GM23248 (cell line): ENCODE results near the gene RIPK3. TPM values are rescaled to one million over a fixed set of nuclear protein-coding genes. Genes with fewer than 3 reads are reported as not detected.
A peak's percentile ranks its signal among the peaks of the same experiment; 100 is the strongest.

Source experiments
- DNase-seq: peaks from one replicate; pipeline ENCODE4 v3.0.0-alpha.2; 2015
- H2AFZ ChIP-seq: fragments of 200-600 bp; sonication (generic); 2 replicates; pipeline ENCODE4 v1.6.1; 2016; ENCODE audit warnings: antibody characterized with exemption
- H3F3A ChIP-seq: fragments of 200-600 bp; sonication (generic); 2 replicates; pipeline ENCODE4 v1.6.1; 2016; ENCODE audit warnings: mild to moderate bottlenecking, antibody characterized with exemption, mixed run types; ENCODE audit not compliant: insufficient read depth
- H3K27ac ChIP-seq: fragments of 200-600 bp; sonication (generic); 2 replicates; pipeline ENCODE4 v1.5.1; 2016; ENCODE audit warnings: mild to moderate bottlenecking
- H3K27me3 ChIP-seq: fragments of 200-600 bp; sonication (generic); replicated peaks from 2 replicates; pipeline ENCODE4 v1.6.1; 2016; ENCODE audit warnings: mild to moderate bottlenecking; ENCODE audit not compliant: insufficient read depth
- H3K36me3 ChIP-seq: fragments of 200-600 bp; sonication (generic); 2 replicates; pipeline ENCODE4 v1.6.1; 2016; ENCODE audit warnings: low read depth, mild to moderate bottlenecking
- H3K4me1 ChIP-seq: fragments of 200-600 bp; sonication (generic); 2 replicates; pipeline ENCODE4 v1.6.1; 2016; ENCODE audit warnings: mild to moderate bottlenecking; ENCODE audit not compliant: insufficient read depth
- H3K4me2 ChIP-seq: fragments of 200-600 bp; sonication (generic); one replicate; pipeline ENCODE4 v1.6.1; 2016; ENCODE audit warnings: mild to moderate bottlenecking; ENCODE audit not compliant: unreplicated experiment
- H3K4me3 ChIP-seq: fragments of 200-600 bp; sonication (generic); 2 replicates; pipeline ENCODE4 v1.5.1; 2016; ENCODE audit warnings: mild to moderate bottlenecking
- H3K79me2 ChIP-seq: fragments of 200-600 bp; sonication (generic); 2 replicates; pipeline ENCODE4 v1.6.1; 2016; ENCODE audit warnings: mild to moderate bottlenecking; ENCODE audit not compliant: insufficient read depth
- H3K9ac ChIP-seq: fragments of 200-600 bp; sonication (generic); 2 replicates; pipeline ENCODE4 v1.6.1; 2016; ENCODE audit warnings: mild to moderate bottlenecking
- H3K9me2 ChIP-seq: fragments of 200-600 bp; sonication (generic); 2 replicates; pipeline ENCODE4 v1.6.1; 2016; ENCODE audit warnings: mixed run types, mild to moderate bottlenecking, moderate library complexity; ENCODE audit not compliant: insufficient read depth
- H3K9me3 ChIP-seq: fragments of 200-600 bp; sonication (generic); one replicate; pipeline ENCODE4 v1.6.1; 2017; ENCODE audit warnings: low read depth
- H4K20me1 ChIP-seq: fragments of 200-600 bp; sonication (generic); 2 replicates; pipeline ENCODE4 v1.6.0; 2016; ENCODE audit not compliant: insufficient read depth
- EZH2 ChIP-seq: fragments of 200-600 bp; sonication (generic); IDR thresholded peaks from 2 replicates; pipeline ENCODE4 v1.6.1; 2018; ENCODE audit warnings: antibody characterized with exemption, mild to moderate bottlenecking; ENCODE audit not compliant: insufficient read depth, poor library complexity, severe bottlenecking
- EZH2phosphoT487 ChIP-seq: fragments of 200-600 bp; sonication (generic); IDR thresholded peaks from 2 replicates; pipeline ENCODE4 v1.6.1; 2018; ENCODE audit warnings: antibody characterized with exemption, moderate library complexity, mild to moderate bottlenecking, low read depth; ENCODE audit not compliant: insufficient read depth
- WGBS, 2 experiments: methylation state at CpG; one replicate each; pipeline ENCODE4 v1.1.6; 2015 to 2017; ENCODE audit warnings: low lambda C conversion rate in 2 of 2, low coverage in 1 of 2; ENCODE audit errors: missing lambda C conversion rate in 2 of 2; 5-methylcytosine and 5-hydroxymethylcytosine counted together
- in situ Hi-C: fragments of 300-500 bp; cut with MboI; formaldehyde crosslinking; loops from 2 replicates; pipeline ENCODE4 v1.15.0; 2020
- polyA plus RNA-seq: library from polyadenylated mRNA; unstranded; fragments of >200 nt; fragmentation: Nextera tagmentation; extraction: Ambion mirVana; gene quantifications from 2 replicates; pipeline ENCODE4 v1.2.1, GENCODE V29; 2016
- total RNA-seq: library from RNA; depleted of rRNA; stranded (reverse); fragments of >200 nt; shearing (Covaris generic); gene quantifications from 2 replicates; pipeline ENCODE4 v1.2.3, GENCODE V29; 2014

Gene RIPK3
- total and polyA plus RNA-seq, 2 experiments from 2014 or later: 2.2 to 5.1 TPM

GRCh38 chr14:24298892-24299254 lies 40.9 kb downstream of the RIPK3 start:
- H3K27ac ChIP-seq: peak overlapping the region; percentile 86
- peak overlapping the region; percentile 95 for H3K9ac ChIP-seq
- peaks cover 17% of the 10 kb centered on the region; the same call in 1 of the 2 replicates for H3K36me3 ChIP-seq
- in situ Hi-C loops: loop anchor here (10.0 kb wide), 1 partner anchor 54 kb away; the partner anchor contains the start of gene TINF2
- peak overlapping the region; percentile 97 for H2AFZ ChIP-seq
- H3K9me3 ChIP-seq: no peaks in the 10 kb centered on the region
- peaks cover 23% of the 10 kb centered on the region; the same call in 1 of the 2 replicates for H3F3A ChIP-seq
- peak; percentile 94 for DNase-seq
- peaks cover 26% of the 10 kb centered on the region for H3K79me2 ChIP-seq
- peaks cover 17% of the 10 kb centered on the region for H3K4me1 ChIP-seq
- whole genome bisulfite sequencing, 2 experiments: 35 to 37% methylated on average over 7 of the region's 7 CpGs
- no peaks in the 10 kb centered on the region for H3K27me3 ChIP-seq
- H3K4me2 ChIP-seq: peak overlapping the region; percentile 94
- H3K9me2 ChIP-seq: no peaks in the 10 kb centered on the region
- TF ChIP-seq EZH2: no peak
- no peak for TF ChIP-seq EZH2phosphoT487
- peak overlapping the region; percentile 95 for H3K4me3 ChIP-seq
- H4K20me1 ChIP-seq: no peaks in the 10 kb centered on the region

- Histone ChIP-seq H3K27ac (no peak overlapping the region), H3K4me2 (no peak overlapping the region), H3K9me2 (no peaks in the 10 kb centered on the region), H3K4me3 (no peak overlapping the region), H3F3A (peaks cover 23% of the 10 kb centered on the region; the same call in 1 of the 2 replicates), H4K20me1 (no peaks in the 10 kb centered on the region), H3K9ac (no peak overlapping the region), H3K27me3 (no peaks in the 10 kb centered on the region), H3K4me1 (peaks cover 17% of the 10 kb centered on the region), H2AFZ (no peak overlapping the region), H3K9me3 (no peaks in the 10 kb centered on the region), H3K36me3 (peaks cover 6% of the 10 kb centered on the region; the same call in 1 of the 2 replicates), H3K79me2 (peaks cover 26% of the 10 kb centered on the region)
- WGBS, 2 experiments: 45 to 51% methylated on average over 5 of the region's 5 CpGs
- DNase-seq: peak; percentile 38
- no peak for TF ChIP-seq EZH2
- no peak for TF ChIP-seq EZH2phosphoT487
- in situ Hi-C loops: loop anchor here (10.0 kb wide), 1 partner anchor 53 kb away; the partner anchor contains the start of gene TINF2
Observed at GRCh38 chr14:24297190-24297964, 42.4 kb downstream of the RIPK3 start.

DNA sequence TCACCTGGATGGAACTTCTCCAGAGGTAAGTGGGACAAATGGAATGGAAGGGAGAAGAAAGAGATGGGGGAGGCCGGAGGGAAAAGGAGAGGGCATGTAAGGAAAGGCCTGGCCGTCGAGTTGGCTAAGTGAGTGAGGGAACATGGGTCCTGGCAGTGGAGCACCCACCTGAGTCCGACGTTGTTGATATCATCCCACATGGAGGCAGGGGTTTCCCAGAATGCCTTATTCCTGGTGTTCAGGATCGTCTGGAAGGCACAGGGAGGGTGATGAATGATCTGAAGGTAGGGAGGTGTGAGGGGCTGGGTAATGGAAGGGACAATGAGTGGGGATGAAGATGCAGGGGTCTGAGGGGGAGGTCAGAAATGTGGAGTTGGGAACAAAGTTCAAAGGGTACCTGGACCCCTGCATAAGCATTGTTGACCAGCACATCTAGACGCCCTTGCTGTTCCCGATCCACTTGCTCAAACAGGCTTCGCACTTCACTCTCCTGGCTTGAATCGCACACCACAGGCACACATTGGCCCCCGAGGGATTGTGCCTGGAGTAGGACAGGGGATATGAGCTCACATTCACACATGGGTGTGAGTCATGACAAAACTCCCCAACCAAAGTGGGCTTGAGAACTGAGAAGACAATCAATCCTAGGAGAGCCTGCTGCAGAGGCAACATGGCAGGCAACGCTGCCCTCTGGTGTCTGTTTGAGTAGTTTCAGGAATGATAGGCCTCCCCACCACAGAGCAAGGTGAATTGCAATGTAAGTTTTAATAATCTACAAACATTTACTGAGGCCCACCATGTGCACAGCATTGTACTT lies 43.2 kb downstream of the RIPK3 start:
- Histone ChIP-seq H3K9ac (peak overlapping the region; percentile 19; the same call in 1 of the 2 replicates), H3K36me3 (peaks cover 2% of the 10 kb centered on the region; the same call in 1 of the 2 replicates), H3K79me2 (peaks cover 18% of the 10 kb centered on the region), H3K9me3 (no peaks in the 10 kb centered on the region), H3K27me3 (no peaks in the 10 kb centered on the region), H3K9me2 (no peaks in the 10 kb centered on the region), H3F3A (peaks cover 23% of the 10 kb centered on the region; the same call in 1 of the 2 replicates), H3K4me2 (no peak overlapping the region), H4K20me1 (no peaks in the 10 kb centered on the region), H3K4me1 (peaks cover 17% of the 10 kb centered on the region), H2AFZ (peak overlapping the region; percentile 51; the same call in 1 of the 2 replicates), H3K27ac (peak overlapping the region; percentile 38; the same call in 1 of the 2 replicates), H3K4me3 (no peak overlapping the region)
- TF ChIP-seq EZH2phosphoT487: no peak
- TF ChIP-seq EZH2: no peak
- peak; percentile 94 for DNase-seq
- in situ Hi-C loops: loop anchor here (10.0 kb wide), 1 partner anchor 52 kb away; the partner anchor contains the start of gene TINF2
- WGBS, 2 experiments: 41 to 44% methylated on average over 12 of the region's 12 CpGs

DNA sequence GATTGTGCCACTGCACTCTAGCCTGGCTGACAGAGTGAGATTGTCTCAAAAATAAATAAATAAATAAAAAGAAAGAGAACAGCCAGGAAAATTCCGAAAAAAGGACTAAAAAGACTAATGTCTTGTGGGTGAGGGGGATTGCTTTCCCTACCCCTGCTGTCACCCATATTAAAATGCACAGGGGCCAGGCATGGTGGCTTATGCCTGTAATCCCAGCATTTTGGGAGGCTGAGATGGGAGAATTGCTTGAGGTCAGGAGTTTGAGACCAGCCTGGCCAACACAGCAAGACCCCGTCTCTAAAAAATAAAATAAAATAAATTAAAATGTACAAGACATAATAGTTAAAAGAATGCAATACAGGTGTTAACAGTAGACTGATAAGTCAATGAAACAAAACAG lies 46.3 kb downstream of the RIPK3 start:
- TF ChIP-seq EZH2phosphoT487 (no peak), EZH2 (no peak)
- in situ Hi-C loops: loop anchor here (10.0 kb wide), 1 partner anchor 49 kb away; the partner anchor contains the start of gene TINF2
- H3K36me3 ChIP-seq: peaks cover 2% of the 10 kb centered on the region; the same call in 1 of the 2 replicates

More for the DNA sequence above, 46.3 kb downstream of the RIPK3 start:
- no peak for DNase-seq
- H3K9me2 ChIP-seq: no peaks in the 10 kb centered on the region
- 92 to 93% methylated on average over 2 of the region's 2 CpGs for WGBS, 2 experiments
- no peaks in the 10 kb centered on the region for H4K20me1 ChIP-seq
- no peaks in the 10 kb centered on the region for H3K9me3 ChIP-seq
- no peak overlapping the region for H2AFZ ChIP-seq
- peaks cover 8% of the 10 kb centered on the region for H3K4me1 ChIP-seq
- H3K27me3 ChIP-seq: no peaks in the 10 kb centered on the region
- H3K79me2 ChIP-seq: no peaks in the 10 kb centered on the region
- no peak overlapping the region for H3K4me2 ChIP-seq
- no peak overlapping the region for H3K4me3 ChIP-seq
- peaks cover 14% of the 10 kb centered on the region; the same call in 1 of the 2 replicates for H3F3A ChIP-seq
- H3K27ac ChIP-seq: no peak overlapping the region
- no peak overlapping the region for H3K9ac ChIP-seq
